IMR-90 (cell line): ENCODE data around the gene TBL3. TPM values are rescaled to one million over a fixed set of nuclear protein-coding genes. Genes with fewer than 3 reads are reported as not detected.

Experiments used
- ATAC-seq: fragments of 200-7000 bp; cut with Tn5 transposase; 2 replicates; pipeline ENCODE4 v1.9.1; 2020; ENCODE audit warnings: low read depth, mild to moderate bottlenecking, moderate library complexity
- BruUV-seq: library from RNA; stranded (reverse); fragments of 400-500 nt; replicated peaks from 2 replicates; lab custom pipeline; 2021; lab: Mats Ljungman, UMichigan
- CTCF ChIA-PET: fragments of 300-600 bp; formaldehyde crosslinking; extraction: SDS; loops from one replicate; lab custom pipeline; 2021; ENCODE audit warnings: antibody characterized with exemption; lab: Yijun Ruan, JAX
- POLR2A ChIA-PET: fragments of 300-600 bp; sonication (Branson Sonifier 250); formaldehyde crosslinking; loops from one replicate; lab custom pipeline; 2022; ENCODE audit warnings: antibody characterized with exemption; ENCODE audit not compliant: unreplicated experiment; lab: Charles Lee
- DNase-seq: peaks from one replicate; pipeline ENCODE4 v3.0.0; 2013
- H2AFZ ChIP-seq: replicated peaks from 2 replicates; pipeline ENCODE3; 2013; ENCODE audit warnings: low read length, mild to moderate bottlenecking; ENCODE audit not compliant: poor library complexity
- H2AK5ac ChIP-seq: 2 replicates; pipeline ENCODE4 v1.6.1; 2013; ENCODE audit warnings: low read depth, low read length, inconsistent platforms
- H2AK9ac ChIP-seq: replicated peaks from 2 replicates; pipeline ENCODE3; 2013; ENCODE audit warnings: mild to moderate bottlenecking, low read depth, low read length, moderate library complexity; ENCODE audit not compliant: poor library complexity
- H2BK120ac ChIP-seq: 2 replicates; pipeline ENCODE4 v1.6.1; 2013; ENCODE audit warnings: low read depth, low read length, inconsistent platforms
- H2BK15ac ChIP-seq: 3 replicates; pipeline ENCODE4 v1.6.1; 2013; ENCODE audit warnings: low read depth, low read length, inconsistent platforms
- H2BK20ac ChIP-seq: 2 replicates; pipeline ENCODE4 v1.6.1; 2013; ENCODE audit warnings: low read depth, mild to moderate bottlenecking, inconsistent platforms, low read length, moderate library complexity
- H2BK5ac ChIP-seq: 2 replicates; pipeline ENCODE4 v1.6.1; 2013; ENCODE audit warnings: mild to moderate bottlenecking, low read depth, low read length, inconsistent platforms; ENCODE audit not compliant: poor library complexity, severe bottlenecking
- H3K14ac ChIP-seq: replicated peaks from 2 replicates; pipeline ENCODE4 v1.6.1; 2013; ENCODE audit warnings: low read depth, low read length, inconsistent platforms
- H3K18ac ChIP-seq: 2 replicates; pipeline ENCODE4 v1.6.1; 2013; ENCODE audit warnings: low read depth, low read length, control low read depth
- H3K23ac ChIP-seq: 2 replicates; pipeline ENCODE4 v1.6.1; 2013; ENCODE audit warnings: low read depth, low read length, inconsistent platforms
- H3K27ac ChIP-seq: 2 replicates; pipeline ENCODE4 v1.5.1; 2013; ENCODE audit warnings: mild to moderate bottlenecking, control low read depth, low read length; ENCODE audit not compliant: insufficient read depth
- H3K27me3 ChIP-seq: 2 replicates; pipeline ENCODE4 v1.6.1; 2013; ENCODE audit warnings: low read length; ENCODE audit not compliant: control insufficient read depth, insufficient read depth
- H3K36me3 ChIP-seq: 2 replicates; pipeline ENCODE4 v1.6.1; 2013; ENCODE audit warnings: low read length, mixed read lengths; ENCODE audit not compliant: control insufficient read depth, insufficient read depth
- H3K4ac ChIP-seq: 2 replicates; pipeline ENCODE4 v1.6.1; 2013; ENCODE audit warnings: low read depth, low read length, inconsistent platforms
- H3K4me1 ChIP-seq: 2 replicates; pipeline ENCODE4 v1.6.1; 2013; ENCODE audit warnings: low read length, mixed read lengths; ENCODE audit not compliant: control insufficient read depth, insufficient read depth
- H3K4me2 ChIP-seq: 2 replicates; pipeline ENCODE4 v1.6.1; 2013; ENCODE audit warnings: low read depth, mild to moderate bottlenecking, control low read depth, low read length, moderate library complexity
- H3K4me3 ChIP-seq: 2 replicates; pipeline ENCODE4 v1.5.1; 2013; ENCODE audit warnings: low read depth, mild to moderate bottlenecking, control low read depth, low read length, moderate library complexity; ENCODE audit not compliant: insufficient read depth
- H3K56ac ChIP-seq: 2 replicates; pipeline ENCODE4 v1.6.1; 2013; ENCODE audit warnings: low read length, inconsistent platforms; ENCODE audit not compliant: insufficient read depth; ENCODE audit errors: extremely low read depth
- H3K79me1 ChIP-seq, 2 experiments: 2 replicates each; pipeline ENCODE4 v1.6.1; 2013; ENCODE audit warnings: low read length in 2 of 2, inconsistent platforms in 1 of 2, low read depth in 1 of 2
- H3K9ac ChIP-seq: 2 replicates; pipeline ENCODE4 v1.6.1; 2013; ENCODE audit warnings: low read depth, low read length, control low read depth
- H3K9me1 ChIP-seq: 2 replicates; pipeline ENCODE4 v1.6.1; 2013; ENCODE audit warnings: low read length, inconsistent platforms; ENCODE audit not compliant: insufficient read depth
- H3K9me3 ChIP-seq: 2 replicates; pipeline ENCODE4 v1.6.1; 2013; ENCODE audit warnings: low read length; ENCODE audit not compliant: control insufficient read depth, insufficient read depth
- H4K20me1 ChIP-seq: 2 replicates; pipeline ENCODE4 v1.6.1; 2013; ENCODE audit warnings: low read length, inconsistent platforms; ENCODE audit not compliant: insufficient read depth
- H4K5ac ChIP-seq: 2 replicates; pipeline ENCODE4 v1.6.1; 2013; ENCODE audit warnings: mild to moderate bottlenecking, low read depth, low read length, control low read depth
- H4K8ac ChIP-seq, 2 experiments: 2 replicates each; pipeline ENCODE4 v1.6.1; 2013; ENCODE audit warnings: low read depth in 2 of 2, low read length in 2 of 2, control low read depth in 1 of 2, inconsistent platforms in 1 of 2
- H4K91ac ChIP-seq: 2 replicates; pipeline ENCODE4 v1.6.1; 2013; ENCODE audit warnings: low read depth, low read length, inconsistent platforms; ENCODE audit not compliant: insufficient read depth
- BHLHE40 ChIP-seq: fragments of 150-350 bp; IDR thresholded peaks from 2 replicates; pipeline ENCODE4 v1.6.1; 2016; ENCODE audit warnings: mild to moderate bottlenecking, low read depth, low read length
- CEBPB ChIP-seq: IDR thresholded peaks from 2 replicates; pipeline ENCODE4 v1.6.1; 2012; ENCODE audit warnings: low read depth, low read length, improper control_type of control experiment
- CHD1 ChIP-seq: IDR thresholded peaks from 2 replicates; pipeline ENCODE4 v1.6.1; 2012; ENCODE audit warnings: low read depth, low read length, improper control_type of control experiment
- FOS ChIP-seq: fragments of 150-350 bp; IDR thresholded peaks from 2 replicates; pipeline ENCODE4 v1.6.1; 2016; ENCODE audit warnings: low read depth, low read length
- MAFK ChIP-seq: IDR thresholded peaks from 2 replicates; pipeline ENCODE4 v1.6.1; 2012; ENCODE audit warnings: low read depth, low read length, improper control_type of control experiment
- MAZ ChIP-seq: IDR thresholded peaks from 2 replicates; pipeline ENCODE4 v1.6.1; 2012; ENCODE audit warnings: low read depth, mild to moderate bottlenecking, low read length, improper control_type of control experiment, moderate library complexity, borderline replicate concordance
- MXI1 ChIP-seq: IDR thresholded peaks from 2 replicates; pipeline ENCODE4 v1.6.1; 2012; ENCODE audit warnings: low read depth, mild to moderate bottlenecking, low read length, moderate library complexity, borderline replicate concordance
- NFE2L2 ChIP-seq: fragments of 150-350 bp; IDR thresholded peaks from 2 replicates; pipeline ENCODE4 v1.6.1; 2016; ENCODE audit warnings: low read depth, mild to moderate bottlenecking, low read length
- POLR2A ChIP-seq: IDR thresholded peaks from 2 replicates; pipeline ENCODE4 v1.6.1; 2012; ENCODE audit warnings: mild to moderate bottlenecking, low read depth, low read length
- RFX5 ChIP-seq: IDR thresholded peaks from 2 replicates; pipeline ENCODE4 v1.8.0; 2012; ENCODE audit warnings: low read depth, mild to moderate bottlenecking, low read length, moderate library complexity
- SMC3 ChIP-seq: fragments of 150-350 bp; IDR thresholded peaks from 2 replicates; pipeline ENCODE4 v1.6.1; 2016; ENCODE audit warnings: low read depth, mild to moderate bottlenecking, antibody characterized with exemption, low read length, moderate library complexity
- USF2 ChIP-seq: fragments of 150-350 bp; IDR thresholded peaks from 2 replicates; pipeline ENCODE4 v1.6.1; 2017; ENCODE audit warnings: mild to moderate bottlenecking, antibody characterized with exemption, low read length, low read depth
- WGBS, 2 experiments: methylation state at CpG; one replicate each; pipeline versions ENCODE4 v1.1.5 to v1.1.7; 2013; ENCODE audit warnings: missing lambda C conversion rate in 2 of 2; ENCODE audit not compliant: insufficient read length in 1 of 2; ENCODE audit errors: extremely low coverage in 2 of 2; 5-methylcytosine and 5-hydroxymethylcytosine counted together
- dilution Hi-C: fragments of 300-500 bp; cut with HindIII; formaldehyde crosslinking; loops from one replicate; pipeline ENCODE4 v1.14.3; 2018; ENCODE audit warnings: low sequenced_read_pairs; ENCODE audit not compliant: unreplicated experiment
- in situ Hi-C: fragments of 300-500 bp; cut with MboI; formaldehyde crosslinking; loops from 3 replicates; pipeline ENCODE4 v1.14.3; 2019; ENCODE audit warnings: low sequenced_read_pairs, inconsistent platforms, mixed read lengths
- intact Hi-C: fragments of 100-400 bp; cut with micrococcal nuclease; formaldehyde crosslinking; loops from 2 replicates; pipeline ENCODE4 v1.10.0; 2022
- polyA plus RNA-seq, 3 experiments: library from polyadenylated mRNA; depleted of rRNA; stranded (reverse); fragments of >200 nt; gene quantifications; 2 replicates each; pipeline ENCODE4 v1.2.3, GENCODE V29; 2012; ENCODE audit warnings: low replicate concordance in 1 of 3
- total RNA-seq: library from RNA; depleted of rRNA; stranded (reverse); fragments of >200 nt; gene quantifications from 2 replicates; pipeline ENCODE4 v1.2.3, GENCODE V29; 2012
- TF ChIP-seq, protein P1 (sequence below): fragments of 150-350 bp; IDR thresholded peaks from 2 replicates; pipeline ENCODE4 v1.6.1; 2016; ENCODE audit warnings: low read depth, mild to moderate bottlenecking, low read length, moderate library complexity, borderline replicate concordance
- TF ChIP-seq, protein P2 (sequence below): conservative IDR thresholded peaks from 2 replicates; pipeline ENCODE4 v1.5.1; 2012; ENCODE audit warnings: mild to moderate bottlenecking, low read depth, low read length, improper control_type of control experiment

The TBL3 gene
- total and polyA plus RNA-seq, 2 of the 4 experiments (the other 2 are of a cell fraction): 38.5 to 60.8 TPM

DNA sequence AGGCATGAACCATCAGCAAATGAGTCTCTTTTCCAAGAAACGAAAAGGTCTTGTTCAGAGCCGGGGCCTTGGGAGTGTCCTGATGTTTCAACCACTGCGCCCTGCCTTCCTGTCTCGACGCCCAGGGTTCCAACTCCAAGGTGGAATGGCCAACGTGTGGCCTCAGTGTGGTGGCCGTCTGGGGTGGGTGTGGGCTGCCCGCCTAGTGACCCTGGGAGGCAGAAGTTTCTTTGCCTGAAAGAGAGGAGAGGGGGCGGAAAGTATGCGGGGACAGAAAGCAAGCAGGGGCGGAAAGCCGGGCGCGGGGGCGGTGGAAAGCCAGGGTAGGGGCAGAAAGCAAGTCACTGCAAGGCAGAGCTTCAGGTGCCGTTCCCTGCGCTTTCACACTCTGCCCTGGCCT, 32.9 kb upstream of the TBL3 start:
- Histone ChIP-seq H2AFZ (no peak overlapping the region), H4K20me1 (no peaks in the 10 kb centered on the region), H3K23ac (no peak overlapping the region), H3K79me1 (peaks cover 9 to 13% of the 10 kb centered on the region in 2 experiments; a peak in 3 of 4 replicates), H3K9me3 (no peaks in the 10 kb centered on the region), H2AK9ac (no peak overlapping the region), H2BK20ac (no peak overlapping the region), H3K4ac (no peak overlapping the region), H4K91ac (no peak overlapping the region), H3K27me3 (no peaks in the 10 kb centered on the region), H3K27ac (no peak overlapping the region), H3K4me2 (no peak overlapping the region), H3K18ac (no peak overlapping the region), H3K36me3 (peaks cover 23% of the 10 kb centered on the region), H2BK15ac (no peak overlapping the region), H3K14ac (no peak overlapping the region), H2BK120ac (no peak overlapping the region), H3K4me3 (no peak overlapping the region), H2BK5ac (no peak overlapping the region), H4K8ac (no peak overlapping the region), H2AK5ac (no peak overlapping the region), H4K5ac (no peak overlapping the region), H3K56ac (no peak overlapping the region), H3K9ac (no peak overlapping the region), H3K4me1 (peaks cover 5% of the 10 kb centered on the region; the same call in 1 of the 2 replicates), H3K9me1 (no peaks in the 10 kb centered on the region)
- in situ Hi-C loops: no loop called here
- DNase-seq (no peak), ATAC-seq (no peak)
- dilution Hi-C loops: no loop called here
- no TSS peak for BruUV-seq
- intact Hi-C loops: no loop called here
- ChIA-PET POLR2A (no interaction called here), CTCF (no interaction called here)
- TF ChIP-seq USF2 (no peak), POLR2A (no peak), BHLHE40 (no peak), MXI1 (no peak), NFE2L2 (no peak), CEBPB (no peak), SMC3 (no peak), RFX5 (no peak), MAFK (no peak), FOS (no peak), MAZ (no peak), CHD1 (no peak)
- TF ChIP-seq, protein P1, sequence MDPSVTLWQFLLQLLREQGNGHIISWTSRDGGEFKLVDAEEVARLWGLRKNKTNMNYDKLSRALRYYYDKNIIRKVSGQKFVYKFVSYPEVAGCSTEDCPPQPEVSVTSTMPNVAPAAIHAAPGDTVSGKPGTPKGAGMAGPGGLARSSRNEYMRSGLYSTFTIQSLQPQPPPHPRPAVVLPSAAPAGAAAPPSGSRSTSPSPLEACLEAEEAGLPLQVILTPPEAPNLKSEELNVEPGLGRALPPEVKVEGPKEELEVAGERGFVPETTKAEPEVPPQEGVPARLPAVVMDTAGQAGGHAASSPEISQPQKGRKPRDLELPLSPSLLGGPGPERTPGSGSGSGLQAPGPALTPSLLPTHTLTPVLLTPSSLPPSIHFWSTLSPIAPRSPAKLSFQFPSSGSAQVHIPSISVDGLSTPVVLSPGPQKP: no peak
- TF ChIP-seq, protein P2, sequence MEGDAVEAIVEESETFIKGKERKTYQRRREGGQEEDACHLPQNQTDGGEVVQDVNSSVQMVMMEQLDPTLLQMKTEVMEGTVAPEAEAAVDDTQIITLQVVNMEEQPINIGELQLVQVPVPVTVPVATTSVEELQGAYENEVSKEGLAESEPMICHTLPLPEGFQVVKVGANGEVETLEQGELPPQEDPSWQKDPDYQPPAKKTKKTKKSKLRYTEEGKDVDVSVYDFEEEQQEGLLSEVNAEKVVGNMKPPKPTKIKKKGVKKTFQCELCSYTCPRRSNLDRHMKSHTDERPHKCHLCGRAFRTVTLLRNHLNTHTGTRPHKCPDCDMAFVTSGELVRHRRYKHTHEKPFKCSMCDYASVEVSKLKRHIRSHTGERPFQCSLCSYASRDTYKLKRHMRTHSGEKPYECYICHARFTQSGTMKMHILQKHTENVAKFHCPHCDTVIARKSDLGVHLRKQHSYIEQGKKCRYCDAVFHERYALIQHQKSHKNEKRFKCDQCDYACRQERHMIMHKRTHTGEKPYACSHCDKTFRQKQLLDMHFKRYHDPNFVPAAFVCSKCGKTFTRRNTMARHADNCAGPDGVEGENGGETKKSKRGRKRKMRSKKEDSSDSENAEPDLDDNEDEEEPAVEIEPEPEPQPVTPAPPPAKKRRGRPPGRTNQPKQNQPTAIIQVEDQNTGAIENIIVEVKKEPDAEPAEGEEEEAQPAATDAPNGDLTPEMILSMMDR: no peak
- WGBS, 2 experiments: 95% methylated on average over 3 of the region's 17 CpGs; no CpG with 5 or more reads in 1 of the 2 experiments
